COLO829 (cell line): ENCODE data around the gene MRPS18B.

ENCODE experiments used
- DNase-seq: peaks from one replicate; pipeline ENCODE4 v3.0.0; 2012; ENCODE audit warnings: low spot score

The MRPS18B gene

DNA sequence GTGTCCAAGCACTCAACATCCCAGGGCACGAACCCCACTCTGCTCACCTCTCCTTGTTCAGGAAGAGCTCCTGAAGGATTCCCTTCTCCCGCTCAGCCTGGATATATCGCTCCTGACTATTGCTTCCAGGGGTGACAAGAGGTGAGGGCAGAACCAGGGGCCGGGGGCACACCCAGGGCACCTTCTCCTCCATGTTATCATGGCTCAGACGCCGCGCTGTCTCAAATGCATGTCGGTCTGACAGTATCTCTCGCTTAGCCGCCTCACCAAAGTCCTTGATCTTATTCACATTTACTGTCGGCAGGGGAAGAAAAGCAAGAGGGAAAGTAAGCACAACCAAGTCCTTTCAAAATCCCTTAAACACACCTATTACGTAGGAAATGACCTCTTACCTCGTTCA lies 13.7 kb upstream of the MRPS18B start:
- DNase-seq, result no peak

DNA sequence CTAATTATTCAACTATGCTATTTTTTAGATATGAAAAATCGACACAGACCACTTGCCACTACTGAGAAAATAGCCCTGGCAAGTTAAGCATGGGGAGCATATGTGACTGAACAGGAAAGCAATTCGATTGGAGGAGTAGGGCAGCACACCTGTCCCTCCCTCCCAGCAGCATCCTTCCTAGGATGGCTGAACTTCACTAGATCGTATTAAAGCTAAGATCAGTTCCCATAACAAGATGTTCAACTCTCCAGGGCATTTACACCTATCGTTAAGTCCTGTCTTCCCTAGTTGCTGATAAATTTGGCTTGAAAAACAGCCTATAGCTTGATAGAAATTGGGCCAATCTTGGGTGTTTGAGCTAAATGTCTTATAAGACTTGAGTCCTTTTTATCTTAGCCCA lies 7.6 kb upstream of the MRPS18B start:
- no peak for DNase-seq

DNA sequence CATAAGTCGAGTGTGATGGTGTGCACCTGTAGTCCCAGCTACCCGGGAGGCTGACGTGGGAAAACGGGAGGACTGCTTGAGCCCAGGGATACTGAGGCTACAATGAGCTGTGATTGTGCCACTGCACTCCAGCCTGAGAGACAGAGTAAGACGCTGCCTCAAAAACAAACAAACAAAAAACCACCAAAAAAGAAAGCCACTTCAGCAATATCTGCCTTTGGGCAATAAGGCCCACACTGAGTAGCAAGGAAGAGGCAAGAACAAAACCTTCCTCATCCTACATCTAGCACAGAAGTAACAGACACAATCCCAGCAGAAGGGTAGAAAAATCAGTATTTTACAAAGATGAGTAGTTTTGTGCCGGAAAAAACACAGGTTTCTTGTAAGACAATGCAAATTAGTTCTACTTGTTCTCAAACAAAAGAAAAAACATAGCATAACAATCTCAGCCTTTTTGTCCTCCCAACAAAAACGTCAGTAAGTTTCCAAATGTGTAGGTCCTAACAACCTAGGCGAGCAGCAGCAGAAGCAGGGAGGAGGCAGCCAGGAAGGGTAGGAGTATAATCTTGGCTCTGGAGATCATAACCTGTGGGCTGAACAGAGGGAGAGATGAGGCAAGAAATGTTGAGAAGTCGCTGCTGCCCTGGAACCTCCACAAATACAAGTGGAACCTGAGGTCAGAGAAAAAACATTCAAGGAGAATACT lies 6.3 kb upstream of the MRPS18B start:
- no peak for DNase-seq

DNA sequence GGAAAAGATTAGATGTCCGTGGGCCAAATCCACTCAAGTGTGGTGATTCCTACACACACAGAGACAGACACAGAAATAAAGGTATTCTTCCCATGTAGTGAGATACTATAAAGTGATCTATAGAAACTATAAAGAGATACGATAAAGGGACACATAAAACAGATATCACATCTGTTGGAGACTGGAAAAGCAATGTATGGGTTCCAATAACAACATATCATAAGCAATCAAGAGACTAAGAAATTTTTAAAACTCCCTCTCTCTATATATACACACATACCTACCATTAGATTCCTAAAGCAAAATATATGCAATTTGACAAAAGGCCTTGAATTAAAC lies 5.8 kb upstream of the MRPS18B start:
- DNase-seq, result no peak

DNA sequence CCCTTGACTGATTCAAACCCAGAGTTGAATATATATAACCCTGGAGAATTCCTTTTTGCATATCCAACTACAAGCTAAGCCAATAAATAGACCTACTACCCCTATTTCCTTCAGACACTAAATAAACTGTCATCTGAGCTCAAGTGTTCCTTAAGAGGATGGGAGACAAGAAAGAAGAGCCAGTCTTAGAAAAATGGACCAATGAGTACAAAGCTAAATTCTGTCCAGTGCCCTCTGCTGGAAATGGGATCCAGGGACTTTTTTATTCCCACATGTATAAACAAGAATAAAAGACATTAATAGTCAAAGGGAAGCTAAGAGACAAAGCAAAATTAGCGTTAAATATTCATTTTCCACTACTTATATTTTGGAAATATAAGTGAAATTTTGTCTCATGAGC lies 5.4 kb upstream of the MRPS18B start:
- no peak for DNase-seq

DNA sequence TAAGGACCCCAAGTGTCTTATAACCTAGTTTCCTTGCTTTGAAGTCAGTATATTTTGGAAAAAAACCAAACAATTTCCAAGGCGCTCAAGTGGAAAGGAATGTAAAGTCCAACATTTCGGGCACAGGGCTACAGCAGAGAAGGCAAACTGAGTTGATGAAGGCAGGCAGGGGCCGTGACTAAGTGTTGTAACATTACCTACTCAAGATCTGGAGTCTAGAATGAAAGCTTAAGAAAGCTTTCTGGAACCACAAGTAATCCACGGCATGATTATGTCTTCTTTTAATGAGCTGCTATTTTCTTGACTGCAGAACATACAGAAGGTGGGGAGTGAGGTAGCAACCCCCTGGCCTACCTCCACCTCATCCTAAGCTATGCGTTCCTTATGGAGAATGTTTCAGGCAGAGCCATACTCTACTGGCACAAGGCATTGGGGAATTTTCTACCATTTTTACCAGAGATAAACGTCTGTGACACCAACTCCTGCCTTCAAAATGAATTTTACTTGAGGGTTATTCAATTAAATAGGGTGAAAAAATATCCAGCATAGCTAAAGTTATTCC lies 4.9 kb upstream of the MRPS18B start:
- no peak for DNase-seq

DNA sequence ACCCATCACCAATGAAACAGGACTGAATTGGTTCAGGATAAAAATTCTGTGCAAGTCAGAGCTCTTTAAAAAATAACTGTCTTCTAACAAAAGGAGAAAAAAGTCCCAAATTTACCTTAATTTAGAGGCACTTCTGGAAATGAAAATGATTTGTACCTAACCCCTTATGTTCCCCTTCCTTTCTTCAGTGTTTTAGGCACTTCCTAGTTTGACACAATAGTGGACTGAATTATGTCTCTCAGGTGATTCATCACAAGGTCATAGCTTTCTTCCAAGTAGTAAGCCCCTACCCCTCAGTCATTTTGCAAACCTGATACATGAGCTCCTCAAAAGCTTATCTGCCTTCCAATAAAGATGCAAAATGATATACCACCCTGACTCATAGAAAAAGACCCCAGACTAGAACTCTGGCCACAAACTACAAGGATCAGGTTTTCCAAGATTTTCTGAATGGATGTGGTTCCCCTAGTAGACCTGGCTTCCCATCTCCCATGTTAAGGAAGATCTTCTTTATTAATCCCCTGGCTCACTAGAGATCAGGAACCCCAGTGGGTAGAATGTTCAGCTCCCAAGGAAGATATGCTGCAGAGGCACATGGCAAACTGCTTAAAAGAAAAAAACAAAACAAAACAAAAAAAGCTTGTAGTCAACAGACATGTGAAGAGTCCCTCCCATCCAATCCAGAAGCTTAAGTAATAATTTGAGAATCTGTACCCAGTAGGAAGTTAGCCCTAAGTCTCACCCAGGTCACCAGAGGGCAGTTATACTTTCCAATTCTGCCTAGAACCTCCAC lies 4.2 kb upstream of the MRPS18B start:
- no peak for DNase-seq

DNA sequence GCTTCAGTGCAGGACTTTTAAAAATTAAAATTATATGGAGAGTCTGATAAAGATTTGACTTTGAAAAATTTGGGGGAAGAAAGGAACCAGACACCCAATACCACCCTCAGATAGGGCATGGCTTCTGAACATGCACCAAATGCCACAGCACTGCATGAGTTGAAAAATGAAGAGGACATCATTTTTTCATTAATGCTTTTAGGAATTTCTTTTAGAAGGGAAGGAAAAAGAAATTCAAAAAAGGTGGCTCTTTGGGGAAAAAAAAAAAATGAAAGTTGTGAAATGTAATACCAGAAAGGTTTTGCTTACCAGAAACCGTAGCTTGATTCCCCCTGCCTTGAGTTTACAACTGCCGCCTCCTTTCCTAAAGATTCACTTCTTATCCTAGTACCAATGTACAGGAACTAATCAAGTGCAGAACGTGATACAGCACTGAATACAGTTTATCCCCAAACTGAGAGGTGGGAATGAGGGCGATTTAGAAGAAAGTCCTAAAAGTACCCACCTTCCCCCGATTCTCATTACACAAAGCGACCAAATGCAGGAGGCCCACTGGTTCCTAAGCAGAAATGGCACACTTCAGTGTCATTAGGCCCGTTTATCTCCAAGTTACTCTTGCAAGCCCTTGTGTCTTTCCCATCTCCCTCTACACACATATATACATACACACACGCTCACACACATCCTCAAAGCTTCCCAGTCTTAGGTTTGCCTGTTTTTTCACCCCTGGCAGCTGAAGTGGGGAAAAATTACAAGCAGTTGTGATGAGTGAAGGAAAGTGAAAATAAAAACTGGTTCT lies 3.4 kb upstream of the MRPS18B start:
- no peak for DNase-seq

DNA sequence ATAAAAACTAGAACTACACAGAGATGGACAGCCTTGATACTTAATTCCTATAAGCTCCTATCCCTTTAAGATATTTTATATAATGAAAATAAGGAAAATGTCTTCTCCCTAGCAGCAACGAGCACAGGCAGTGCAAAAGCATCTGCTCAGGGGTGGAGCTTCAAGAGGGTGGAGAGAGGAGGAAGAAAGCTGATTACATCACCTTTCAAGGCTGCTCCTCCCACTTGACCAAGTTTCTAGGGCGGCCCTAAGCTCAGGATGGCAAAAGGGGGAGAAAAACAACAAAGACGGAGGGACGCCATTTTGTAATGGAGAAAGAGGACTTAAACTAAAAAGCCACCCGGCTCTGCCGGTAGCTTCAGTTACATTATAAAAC lies 2.8 kb upstream of the MRPS18B start:
- peak; percentile 97 for DNase-seq

DNA sequence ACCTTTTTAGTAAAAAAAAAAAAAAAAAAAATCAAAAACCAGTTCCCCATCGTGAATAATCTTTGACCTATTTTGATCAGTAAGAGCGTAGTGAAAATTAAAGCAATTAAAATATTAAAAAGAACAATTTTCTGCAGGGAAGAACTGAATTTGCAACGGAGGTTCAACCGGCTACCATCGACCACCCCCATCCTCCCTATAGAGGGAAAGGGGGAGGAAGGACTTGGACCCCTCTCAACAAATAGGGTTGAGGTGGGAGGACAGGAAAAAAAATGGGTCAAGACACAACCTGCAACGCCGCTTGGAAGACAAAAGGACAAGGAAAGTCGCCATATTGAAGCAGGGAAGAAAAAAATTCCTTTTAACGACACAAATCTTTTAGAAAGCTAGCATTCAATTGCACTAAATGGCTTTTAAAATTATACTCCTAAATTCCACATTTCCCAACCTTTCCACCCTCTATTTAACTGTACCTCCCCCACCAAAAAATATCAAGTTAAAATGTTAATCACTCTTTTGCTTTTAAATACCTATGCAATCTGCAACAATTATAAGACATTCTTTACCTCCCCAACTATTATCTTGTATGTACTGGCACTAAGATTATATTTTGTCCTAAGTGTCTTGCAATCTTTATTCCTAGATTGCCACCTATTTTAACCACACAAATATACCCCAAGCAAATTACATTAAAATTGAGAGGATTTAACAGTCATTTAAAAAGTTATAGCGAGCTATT lies 2.3 kb upstream of the MRPS18B start:
- no peak for DNase-seq

DNA sequence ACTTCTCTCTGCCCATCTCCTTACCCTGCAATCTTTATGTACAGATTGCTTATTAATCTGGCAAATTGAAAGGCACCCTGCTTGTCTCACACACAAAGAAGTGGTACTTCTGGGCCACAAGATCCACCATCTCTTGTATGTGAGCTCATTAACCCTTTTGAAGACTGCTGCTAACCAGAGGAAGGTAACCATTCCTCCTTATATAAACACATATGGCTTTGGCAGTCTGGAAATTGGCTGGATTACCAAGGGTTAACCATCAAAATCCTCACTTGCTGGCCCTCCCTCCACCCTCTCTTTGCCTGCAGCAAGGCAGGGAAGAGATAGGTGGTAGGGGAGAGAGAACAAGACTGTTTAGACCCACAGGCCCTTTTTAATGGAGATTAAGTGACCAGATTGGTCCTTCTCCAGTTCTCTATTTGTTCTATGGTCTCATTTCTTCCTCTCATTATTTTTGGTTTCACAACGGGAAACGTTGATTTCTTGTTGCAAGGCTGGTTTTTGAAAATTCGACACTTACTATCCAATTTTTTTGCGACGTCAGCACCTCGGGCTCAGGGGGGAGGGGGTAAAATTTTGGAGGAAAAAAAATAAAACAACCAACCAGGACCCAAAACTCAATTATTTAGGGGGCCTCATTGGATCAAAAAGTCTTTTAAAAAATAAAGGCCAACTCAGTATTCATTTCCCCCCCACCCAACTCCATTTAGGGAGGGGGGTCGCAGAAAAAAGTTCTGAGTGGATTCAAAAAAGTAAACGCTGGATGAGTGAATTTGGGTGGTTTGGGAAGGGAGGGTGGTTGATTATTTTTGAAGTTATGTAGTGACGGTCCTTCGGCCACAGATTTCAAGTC lies 1.5 kb upstream of the MRPS18B start:
- no peak for DNase-seq

DNA sequence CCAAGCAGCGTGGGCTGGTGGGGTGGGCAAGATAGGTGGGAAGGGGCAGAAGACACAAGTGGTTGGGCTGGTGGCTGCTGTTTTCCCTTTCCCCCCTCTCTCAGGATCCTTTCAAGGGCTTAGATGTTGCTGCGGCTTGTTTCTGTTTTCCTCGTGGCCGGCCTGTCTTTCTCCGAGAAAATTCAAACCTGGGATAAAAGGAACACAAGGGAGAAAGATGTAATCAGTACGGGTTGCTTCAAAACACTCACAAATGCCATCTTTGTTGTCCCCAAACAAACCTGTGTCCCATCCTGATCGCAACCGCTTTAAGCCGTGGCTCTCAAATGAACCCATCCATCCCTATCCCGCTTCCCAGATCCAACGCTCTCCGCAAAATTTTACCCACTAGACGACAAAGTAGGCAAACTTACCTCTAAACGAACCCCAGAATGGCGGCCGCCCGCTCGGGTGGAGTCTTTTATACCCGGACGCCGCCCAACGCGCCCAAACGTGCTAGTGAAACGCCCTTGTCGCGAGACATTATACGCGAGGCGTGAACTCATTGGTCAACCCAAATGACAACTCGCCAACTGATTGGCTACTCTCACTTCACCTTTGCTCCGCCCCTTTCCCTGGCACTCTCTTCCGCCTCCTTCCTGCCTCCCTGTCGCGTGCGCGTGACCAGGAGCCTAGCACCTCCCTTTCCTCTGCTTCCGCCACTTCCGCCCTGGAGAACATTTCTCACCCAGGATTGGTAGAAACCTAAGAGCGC lies 652 bp upstream of the MRPS18B start, which contains the start of gene PPP1R10:
PPP1R10 (minus strand) TSS at position 433 of the 754 bp plus-strand sequence. CDS start 7,299 bp downstream, outside the sequence.
- DNase-seq, result peak; percentile 100

DNA sequence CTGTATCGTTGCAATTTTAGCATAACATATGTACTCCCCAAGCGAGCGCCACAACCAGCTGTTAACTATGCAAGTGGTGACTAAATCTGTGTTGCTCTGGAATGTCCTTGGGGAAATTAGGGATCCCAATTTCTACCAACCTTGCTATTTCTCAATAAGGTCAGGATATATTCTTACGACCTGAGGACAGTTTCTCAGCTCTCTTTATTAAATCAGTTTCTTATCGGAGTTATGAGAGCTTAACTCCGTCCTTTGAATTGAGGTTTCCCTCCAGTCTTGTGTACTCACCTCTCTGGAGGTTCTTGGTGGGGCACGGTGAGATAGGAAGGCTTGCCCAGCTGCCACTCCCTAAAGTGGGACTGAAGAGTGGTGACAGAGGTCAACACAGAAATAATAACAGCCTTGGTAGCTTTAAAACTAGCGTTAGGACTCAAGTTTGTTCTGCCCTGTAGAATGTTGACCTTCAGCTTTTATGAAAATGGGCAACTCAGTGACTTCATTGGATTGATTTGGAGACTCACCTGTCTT lies 694 bp downstream of the MRPS18B start:
- DNase-seq, result no peak

DNA sequence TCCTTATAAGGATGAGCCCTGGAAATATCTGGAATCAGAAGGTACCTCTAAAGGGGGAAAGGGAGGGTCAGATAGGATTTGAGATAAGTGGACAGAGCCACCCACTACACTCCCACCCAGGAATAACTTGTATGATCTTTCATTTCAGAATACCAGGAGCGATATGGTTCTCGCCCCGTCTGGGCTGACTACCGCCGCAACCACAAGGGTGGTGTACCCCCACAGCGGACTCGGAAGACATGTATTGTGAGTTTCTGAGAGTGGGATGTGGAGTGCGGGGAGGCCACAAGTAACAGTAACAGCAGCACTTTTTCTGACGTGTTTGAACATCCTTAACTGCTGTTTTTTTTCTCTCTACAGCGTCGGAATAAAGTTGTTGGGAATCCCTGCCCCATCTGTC lies 1.9 kb downstream of the MRPS18B start:
- no peak for DNase-seq

DNA sequence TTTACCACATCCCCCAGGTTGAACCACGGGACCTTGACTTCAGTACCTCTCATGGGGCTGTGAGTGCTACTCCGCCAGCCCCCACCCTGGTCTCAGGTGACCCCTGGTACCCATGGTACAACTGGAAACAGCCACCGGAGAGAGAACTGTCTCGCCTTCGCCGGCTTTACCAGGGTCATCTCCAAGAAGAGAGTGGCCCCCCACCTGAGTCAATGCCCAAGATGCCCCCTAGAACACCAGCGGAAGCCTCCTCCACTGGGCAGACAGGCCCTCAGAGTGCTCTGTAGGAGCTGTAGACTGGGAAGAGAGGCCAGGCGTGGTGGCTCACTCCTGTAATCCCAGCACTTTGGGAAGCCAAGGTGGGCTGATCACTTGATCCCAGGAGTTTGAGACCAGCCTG lies 7.9 kb downstream of the MRPS18B start:
- no peak for DNase-seq

DNA sequence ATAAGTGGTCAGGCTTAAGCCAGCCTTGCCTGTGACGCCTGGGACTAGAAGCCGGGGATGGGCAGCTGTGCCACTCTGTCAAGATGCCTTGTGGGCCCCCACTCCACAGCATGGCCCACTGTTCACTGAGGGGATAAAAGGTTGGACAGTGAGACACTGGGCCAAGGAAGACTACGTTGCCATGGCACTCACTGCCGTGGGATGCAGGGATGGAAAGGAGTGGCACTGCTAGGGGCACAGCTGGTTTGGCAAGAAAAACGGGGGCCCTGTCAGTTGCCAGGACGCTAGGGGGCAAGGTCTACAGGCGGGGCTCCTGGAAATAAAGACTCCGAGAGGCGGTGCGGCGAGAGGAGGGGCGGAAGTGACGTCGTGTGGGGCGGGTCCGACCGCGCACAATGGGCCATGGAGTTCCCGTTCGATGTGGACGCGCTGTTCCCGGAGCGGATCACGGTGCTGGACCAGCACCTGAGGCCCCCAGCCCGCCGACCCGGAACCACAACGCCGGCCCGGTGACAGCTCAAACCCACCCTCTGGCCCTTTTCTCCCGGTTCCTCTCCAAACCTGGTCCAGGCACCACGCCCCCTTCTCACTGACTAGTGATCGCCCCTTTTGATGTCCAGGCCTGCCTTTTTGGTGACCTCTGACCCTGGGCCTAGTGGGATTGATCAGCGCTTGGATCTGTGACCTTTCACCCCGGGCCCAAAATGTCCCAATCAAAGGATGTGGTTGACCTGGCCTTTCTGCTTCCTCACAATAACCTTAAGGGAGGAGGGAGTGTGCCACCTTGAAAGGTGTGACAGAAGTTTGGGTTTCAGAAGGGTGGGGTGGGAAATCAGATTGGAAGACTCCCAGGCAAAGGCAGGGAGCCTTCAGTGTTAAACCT lies 9.1 kb downstream of the MRPS18B start, which contains the start of gene ATAT1:
ATAT1 (plus strand) TSS at position 391 of the 883 bp plus-strand sequence.
- DNase-seq, result peak; percentile 91

DNA sequence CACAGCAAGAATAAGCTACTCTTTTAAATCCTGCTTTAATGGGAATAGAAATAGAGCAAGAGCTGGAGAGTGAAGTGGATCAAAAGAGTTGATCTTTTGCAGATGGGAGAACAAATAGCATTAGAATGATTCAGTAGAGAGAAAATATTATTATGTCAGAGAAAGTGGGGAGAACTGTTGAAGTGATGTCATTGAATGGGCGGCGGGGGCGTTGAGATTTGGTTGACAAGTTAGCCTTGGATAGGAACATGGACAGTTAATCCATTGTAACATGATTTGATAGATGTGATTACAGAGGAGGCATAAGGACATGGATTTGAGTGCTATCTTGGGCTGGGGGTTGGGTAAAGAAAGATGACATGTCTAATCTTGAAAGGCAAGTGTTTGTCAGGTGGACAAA lies 18.2 kb downstream of the MRPS18B start:
- DNase-seq, result no peak

DNA sequence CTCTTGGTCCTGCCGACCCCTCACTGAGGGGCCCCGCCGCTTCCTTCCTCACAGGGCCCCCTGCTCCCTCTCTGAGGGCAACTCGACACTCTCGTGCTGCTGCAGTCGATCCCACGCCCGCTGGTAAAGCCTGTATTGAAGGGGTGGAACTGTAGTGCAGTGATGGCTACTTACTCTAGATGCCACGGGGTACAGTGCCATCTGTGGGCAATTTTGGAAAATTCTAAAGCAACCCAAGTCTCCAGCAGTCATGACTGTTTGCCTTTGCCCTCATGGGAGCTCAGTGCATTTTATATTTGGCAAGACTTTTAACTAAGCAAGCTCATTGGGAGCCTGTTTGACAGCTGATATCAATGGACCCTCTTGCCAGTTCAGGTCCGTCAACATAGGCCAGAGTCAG lies 22.8 kb downstream of the MRPS18B start:
- DNase-seq, result no peak

DNA sequence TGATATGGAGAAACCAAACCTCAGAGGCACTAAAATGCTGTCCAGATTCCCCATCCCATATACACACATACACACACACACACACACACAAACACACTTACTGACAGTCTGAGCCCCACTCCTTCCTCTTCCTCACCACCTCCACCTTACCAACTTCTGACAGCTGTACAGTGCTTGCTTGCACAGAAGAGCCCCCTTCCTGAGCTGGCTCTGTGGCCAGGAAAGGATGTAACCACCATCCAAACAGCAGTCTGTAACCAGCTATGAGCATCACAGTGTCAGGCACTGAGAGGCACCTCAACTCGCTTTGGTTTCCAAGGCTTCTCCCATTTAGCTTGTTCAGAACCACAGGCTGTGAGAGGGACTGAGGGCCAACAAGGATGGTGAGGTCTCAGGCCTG lies 23.4 kb downstream of the MRPS18B start:
- no peak for DNase-seq
